ENCODE measurements around the gene TATDN2. TPM values are rescaled to one million over a fixed set of nuclear protein-coding genes. Genes with fewer than 3 reads are reported as not detected.

Gene TATDN2
- total and polyA plus RNA-seq, 9 of the 15 experiments (the other 6 are each of a cell fraction or from before 2014, with no cell fraction given): 5.2 to 44.7 (median 25.8) TPM

- TF ChIP-seq, protein P1, sequence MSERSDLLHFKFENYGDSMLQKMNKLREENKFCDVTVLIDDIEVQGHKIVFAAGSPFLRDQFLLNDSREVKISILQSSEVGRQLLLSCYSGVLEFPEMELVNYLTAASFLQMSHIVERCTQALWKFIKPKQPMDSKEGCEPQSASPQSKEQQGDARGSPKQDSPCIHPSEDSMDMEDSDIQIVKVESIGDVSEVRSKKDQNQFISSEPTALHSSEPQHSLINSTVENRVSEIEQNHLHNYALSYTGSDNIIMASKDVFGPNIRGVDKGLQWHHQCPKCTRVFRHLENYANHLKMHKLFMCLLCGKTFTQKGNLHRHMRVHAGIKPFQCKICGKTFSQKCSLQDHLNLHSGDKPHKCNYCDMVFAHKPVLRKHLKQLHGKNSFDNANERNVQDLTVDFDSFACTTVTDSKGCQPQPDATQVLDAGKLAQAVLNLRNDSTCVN (CRISPR knock-in tag; IDR thresholded peaks at IDR 0.05): no peak
- TF ChIP-seq, protein P2, sequence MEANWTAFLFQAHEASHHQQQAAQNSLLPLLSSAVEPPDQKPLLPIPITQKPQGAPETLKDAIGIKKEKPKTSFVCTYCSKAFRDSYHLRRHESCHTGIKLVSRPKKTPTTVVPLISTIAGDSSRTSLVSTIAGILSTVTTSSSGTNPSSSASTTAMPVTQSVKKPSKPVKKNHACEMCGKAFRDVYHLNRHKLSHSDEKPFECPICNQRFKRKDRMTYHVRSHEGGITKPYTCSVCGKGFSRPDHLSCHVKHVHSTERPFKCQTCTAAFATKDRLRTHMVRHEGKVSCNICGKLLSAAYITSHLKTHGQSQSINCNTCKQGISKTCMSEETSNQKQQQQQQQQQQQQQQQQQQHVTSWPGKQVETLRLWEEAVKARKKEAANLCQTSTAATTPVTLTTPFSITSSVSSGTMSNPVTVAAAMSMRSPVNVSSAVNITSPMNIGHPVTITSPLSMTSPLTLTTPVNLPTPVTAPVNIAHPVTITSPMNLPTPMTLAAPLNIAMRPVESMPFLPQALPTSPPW (CRISPR knock-in tag; IDR thresholded peaks at IDR 0.05): no peak
- TF ChIP-seq LEF1 (IDR thresholded peaks at IDR 0.05) (peak; percentile 58; the same call in 1 of the 2 replicates), XRCC5 (IDR thresholded peaks at IDR 0.05; ENCODE audit: low read depth, low read length) (0 out of 2 replicates have a peak, but pooled peaks have one; percentile 42), SMARCA5 (IDR thresholded peaks at IDR 0.05) (peak; percentile 19; the same call in 1 of the 2 replicates), MTA3 (IDR thresholded peaks at IDR 0.05; ENCODE audit: borderline replicate concordance) (no peak), MAZ (CRISPR knock-in tag; conservative IDR thresholded peaks at IDR 0.05 in 1 of 2, IDR thresholded peaks at IDR 0.05 in 1 of 2) (peak in 1 of 2 experiments; percentile 55; a peak in 1 of 4 replicates), SRF (CRISPR knock-in tag; IDR thresholded peaks at IDR 0.05) (0 out of 4 replicates have a peak, but pooled peaks of 1 of the 2 experiments have one; percentile 45), NBN (IDR thresholded peaks at IDR 0.05; ENCODE audit: low read depth) (no peak), IRF9 (tag; IDR thresholded peaks at IDR 0.05) (0 out of 2 replicates have a peak, but pooled peaks have one; percentile 19), ARID1B (IDR thresholded peaks at IDR 0.05) (peak; percentile 35), ZNF3 (CRISPR knock-in tag; IDR thresholded peaks at IDR 0.05) (peak; percentile 24; the same call in 1 of the 2 replicates), MEIS2 (IDR thresholded peaks at IDR 0.05; ENCODE audit: partially characterized antibody) (peak; percentile 73), PKNOX1 (IDR thresholded peaks at IDR 0.05) (peak; percentile 49; the same call in 1 of the 2 replicates), NRF1 (conservative IDR thresholded peaks at IDR 0.05 in 1 of 2, IDR thresholded peaks at IDR 0.05 in 1 of 2) (0 out of 4 replicates have a peak, but pooled peaks of 1 of the 2 experiments have one; percentile 27), E2F1 (CRISPR knock-in tag; IDR thresholded peaks at IDR 0.05) (no peak), BRF1 (IDR thresholded peaks at IDR 0.05; ENCODE audit: borderline replicate concordance, extremely low read depth, insufficient read length) (no peak), MTA1 (IDR thresholded peaks at IDR 0.05; ENCODE audit: borderline replicate concordance) (peak; percentile 32; the same call in 1 of the 2 replicates)
- TF ChIP-seq, protein P3, sequence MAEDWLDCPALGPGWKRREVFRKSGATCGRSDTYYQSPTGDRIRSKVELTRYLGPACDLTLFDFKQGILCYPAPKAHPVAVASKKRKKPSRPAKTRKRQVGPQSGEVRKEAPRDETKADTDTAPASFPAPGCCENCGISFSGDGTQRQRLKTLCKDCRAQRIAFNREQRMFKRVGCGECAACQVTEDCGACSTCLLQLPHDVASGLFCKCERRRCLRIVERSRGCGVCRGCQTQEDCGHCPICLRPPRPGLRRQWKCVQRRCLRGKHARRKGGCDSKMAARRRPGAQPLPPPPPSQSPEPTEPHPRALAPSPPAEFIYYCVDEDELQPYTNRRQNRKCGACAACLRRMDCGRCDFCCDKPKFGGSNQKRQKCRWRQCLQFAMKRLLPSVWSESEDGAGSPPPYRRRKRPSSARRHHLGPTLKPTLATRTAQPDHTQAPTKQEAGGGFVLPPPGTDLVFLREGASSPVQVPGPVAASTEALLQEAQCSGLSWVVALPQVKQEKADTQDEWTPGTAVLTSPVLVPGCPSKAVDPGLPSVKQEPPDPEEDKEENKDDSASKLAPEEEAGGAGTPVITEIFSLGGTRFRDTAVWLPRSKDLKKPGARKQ (CRISPR knock-in tag; IDR thresholded peaks at IDR 0.05): peak; percentile 62; the same call in 1 of the 2 replicates
Observed at GRCh38 chr3:10263646-10264363, 15.5 kb downstream of the TATDN2 start (continued).

Measured in K562 (cell line).